GM19455 (cell line): Measurements from ENCODE around the gene FTSJ1.
"Not testable (repeated sequence)": the region's sequence is repeated elsewhere in the genome, so short reads cannot be mapped to it uniquely, and the experiment has no call there.

Experiments
- ATAC-seq: cut with Tn5 transposase; IDR thresholded peaks from one replicate; pipeline ENCODE4 v1.9.1; 2021; ENCODE audit not compliant: unreplicated experiment

The FTSJ1 gene

GRCh38 chrX:48520976-48521352 is 45.0 kb downstream of the FTSJ1 start:
- ATAC-seq = no peak

GRCh38 chrX:48521353-48522243 is 45.6 kb downstream of the FTSJ1 start, which contains the start of gene EBP:
TSS of gene EBP (plus strand) at chrX:48521808. CDS start at chrX:48523772, 1,964 bp downstream.
- peak; percentile 97 for ATAC-seq

- ATAC-seq = no peak
Observed at GRCh38 chrX:48522291-48522690, 46.3 kb downstream of the FTSJ1 start.

- ATAC-seq = no peak
Observed at GRCh38 chrX:48523682-48524081, 47.7 kb downstream of the FTSJ1 start.

- not testable (repeated sequence) for ATAC-seq
Observed at GRCh38 chrX:48525853-48526252, 49.9 kb downstream of the FTSJ1 start.

GRCh38 chrX:48530736-48531135 is 54.7 kb downstream of the FTSJ1 start:
- no peak for ATAC-seq

GRCh38 chrX:48531358-48531959 is 55.5 kb downstream of the FTSJ1 start:
- ATAC-seq = no peak

GRCh38 chrX:48532161-48532560 is 56.2 kb downstream of the FTSJ1 start:
- ATAC-seq = no peak

GRCh38 chrX:48533165-48533564 is 57.2 kb downstream of the FTSJ1 start:
- ATAC-seq = no peak
